ENCODE results near the gene TMEM86A.

The TMEM86A gene

GRCh38 chr11:18730020-18730419 is 31.4 kb downstream of the TMEM86A start:
- no peak for TF ChIP-seq GATA2 (IDR thresholded peaks at IDR 0.05; ENCODE audit: low read depth, low read length)
- no peak for TF ChIP-seq GATA3 (IDR thresholded peaks at IDR 0.05; ENCODE audit: low read depth, low read length)

- no peak for TF ChIP-seq GATA2 (IDR thresholded peaks at IDR 0.05; ENCODE audit: low read depth, low read length)
- TF ChIP-seq GATA3 (IDR thresholded peaks at IDR 0.05; ENCODE audit: low read depth, low read length): no peak
Observed at GRCh38 chr11:18731441-18731840, 32.9 kb downstream of the TMEM86A start.

- TF ChIP-seq GATA3 (IDR thresholded peaks at IDR 0.05; ENCODE audit: low read depth, low read length): no peak
- no peak for TF ChIP-seq GATA2 (IDR thresholded peaks at IDR 0.05; ENCODE audit: low read depth, low read length)
Observed at GRCh38 chr11:18731949-18732821, 33.6 kb downstream of the TMEM86A start.

GRCh38 chr11:18733202-18733601 is 34.6 kb downstream of the TMEM86A start:
- TF ChIP-seq GATA2 (IDR thresholded peaks at IDR 0.05; ENCODE audit: low read depth, low read length) (no peak), GATA3 (IDR thresholded peaks at IDR 0.05; ENCODE audit: low read depth, low read length) (no peak)

- no peak for TF ChIP-seq GATA2 (IDR thresholded peaks at IDR 0.05; ENCODE audit: low read depth, low read length)
- TF ChIP-seq GATA3 (IDR thresholded peaks at IDR 0.05; ENCODE audit: low read depth, low read length): no peak
Observed at GRCh38 chr11:18736590-18737148, 38.1 kb downstream of the TMEM86A start.

GRCh38 chr11:18737642-18738041 is 39.1 kb downstream of the TMEM86A start:
- TF ChIP-seq GATA3 (IDR thresholded peaks at IDR 0.05; ENCODE audit: low read depth, low read length) (no peak), GATA2 (IDR thresholded peaks at IDR 0.05; ENCODE audit: low read depth, low read length) (no peak)

GRCh38 chr11:18739685-18740084 is 41.1 kb downstream of the TMEM86A start:
- TF ChIP-seq GATA3 (IDR thresholded peaks at IDR 0.05; ENCODE audit: low read depth, low read length) (no peak), GATA2 (IDR thresholded peaks at IDR 0.05; ENCODE audit: low read depth, low read length) (no peak)

- TF ChIP-seq GATA3 (IDR thresholded peaks at IDR 0.05; ENCODE audit: low read depth, low read length): no peak
- TF ChIP-seq GATA2 (IDR thresholded peaks at IDR 0.05; ENCODE audit: low read depth, low read length): no peak
Observed at GRCh38 chr11:18741783-18742182, 43.2 kb downstream of the TMEM86A start.

- TF ChIP-seq GATA2 (IDR thresholded peaks at IDR 0.05; ENCODE audit: low read depth, low read length): no peak
- no peak for TF ChIP-seq GATA3 (IDR thresholded peaks at IDR 0.05; ENCODE audit: low read depth, low read length)
Observed at GRCh38 chr11:18743365-18743764, 44.8 kb downstream of the TMEM86A start.

GRCh38 chr11:18743900-18744514 is 45.4 kb downstream of the TMEM86A start:
- TF ChIP-seq GATA2 (IDR thresholded peaks at IDR 0.05; ENCODE audit: low read depth, low read length) (no peak), GATA3 (IDR thresholded peaks at IDR 0.05; ENCODE audit: low read depth, low read length) (no peak)

- no peak for TF ChIP-seq GATA2 (IDR thresholded peaks at IDR 0.05; ENCODE audit: low read depth, low read length)
- no peak for TF ChIP-seq GATA3 (IDR thresholded peaks at IDR 0.05; ENCODE audit: low read depth, low read length)
Observed at GRCh38 chr11:18745251-18745650, 46.7 kb downstream of the TMEM86A start.

GRCh38 chr11:18748766-18749365 is 50.3 kb downstream of the TMEM86A start:
- TF ChIP-seq GATA2 (IDR thresholded peaks at IDR 0.05; ENCODE audit: low read depth, low read length) (no peak), GATA3 (IDR thresholded peaks at IDR 0.05; ENCODE audit: low read depth, low read length) (no peak)

GRCh38 chr11:18749681-18750319 is 51.2 kb downstream of the TMEM86A start:
- no peak for TF ChIP-seq GATA3 (IDR thresholded peaks at IDR 0.05; ENCODE audit: low read depth, low read length)
- no peak for TF ChIP-seq GATA2 (IDR thresholded peaks at IDR 0.05; ENCODE audit: low read depth, low read length)

GRCh38 chr11:18750944-18751343 is 52.4 kb downstream of the TMEM86A start:
- TF ChIP-seq GATA2 (IDR thresholded peaks at IDR 0.05; ENCODE audit: low read depth, low read length) (no peak), GATA3 (IDR thresholded peaks at IDR 0.05; ENCODE audit: low read depth, low read length) (no peak)
